ENCODE measurements around the gene PRKCE. TPM values are rescaled to one million over a fixed set of nuclear protein-coding genes. Genes with fewer than 3 reads are reported as not detected.

The PRKCE gene
- polyA plus RNA-seq, 1 of the 3 experiments (the other 2 are of a cell fraction): 16.3 TPM

DNA sequence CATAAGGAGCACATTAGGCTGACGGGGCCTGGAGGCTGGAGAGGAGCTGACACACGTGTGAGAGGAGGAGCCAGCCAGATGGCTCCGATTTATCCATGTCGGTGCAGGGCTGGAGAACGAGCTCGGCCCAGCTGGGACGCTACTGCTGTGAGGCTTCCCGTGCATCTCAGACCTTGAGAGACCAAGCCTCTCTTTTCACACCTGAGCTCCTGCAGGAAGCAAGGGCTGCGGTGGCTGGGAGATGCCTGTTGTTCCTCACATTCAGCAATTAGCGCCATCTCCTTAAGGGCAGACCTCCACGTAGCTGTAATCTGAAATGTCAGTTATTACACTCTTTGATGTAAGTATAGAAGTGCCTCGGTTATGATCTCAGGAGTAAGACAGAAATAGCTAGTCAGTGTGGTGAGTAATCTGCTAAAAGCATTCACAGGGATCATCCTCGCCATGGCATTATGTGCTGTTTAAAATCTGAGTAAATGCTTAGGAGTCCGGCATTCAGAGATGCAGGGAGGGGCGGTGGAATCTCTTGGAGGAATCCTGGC, 107.9 kb downstream of the PRKCE start (continued):
- TF ChIP-seq USF1 (IDR thresholded peaks at IDR 0.05; ENCODE audit: borderline replicate concordance, low read depth): no peak
- no peak for TF ChIP-seq CHD2 (IDR thresholded peaks at IDR 0.05; ENCODE audit: low read length, partially characterized antibody)
- TF ChIP-seq, protein P1, sequence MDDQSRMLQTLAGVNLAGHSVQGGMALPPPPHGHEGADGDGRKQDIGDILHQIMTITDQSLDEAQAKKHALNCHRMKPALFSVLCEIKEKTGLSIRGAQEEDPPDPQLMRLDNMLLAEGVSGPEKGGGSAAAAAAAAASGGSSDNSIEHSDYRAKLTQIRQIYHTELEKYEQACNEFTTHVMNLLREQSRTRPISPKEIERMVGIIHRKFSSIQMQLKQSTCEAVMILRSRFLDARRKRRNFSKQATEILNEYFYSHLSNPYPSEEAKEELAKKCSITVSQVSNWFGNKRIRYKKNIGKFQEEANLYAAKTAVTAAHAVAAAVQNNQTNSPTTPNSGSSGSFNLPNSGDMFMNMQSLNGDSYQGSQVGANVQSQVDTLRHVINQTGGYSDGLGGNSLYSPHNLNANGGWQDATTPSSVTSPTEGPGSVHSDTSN (IDR thresholded peaks at IDR 0.05): peak; percentile 66
- peak; percentile 73; the same call in 1 of the 2 replicates for TF ChIP-seq TCF12 (IDR thresholded peaks at IDR 0.05)
- TF ChIP-seq, protein P2, sequence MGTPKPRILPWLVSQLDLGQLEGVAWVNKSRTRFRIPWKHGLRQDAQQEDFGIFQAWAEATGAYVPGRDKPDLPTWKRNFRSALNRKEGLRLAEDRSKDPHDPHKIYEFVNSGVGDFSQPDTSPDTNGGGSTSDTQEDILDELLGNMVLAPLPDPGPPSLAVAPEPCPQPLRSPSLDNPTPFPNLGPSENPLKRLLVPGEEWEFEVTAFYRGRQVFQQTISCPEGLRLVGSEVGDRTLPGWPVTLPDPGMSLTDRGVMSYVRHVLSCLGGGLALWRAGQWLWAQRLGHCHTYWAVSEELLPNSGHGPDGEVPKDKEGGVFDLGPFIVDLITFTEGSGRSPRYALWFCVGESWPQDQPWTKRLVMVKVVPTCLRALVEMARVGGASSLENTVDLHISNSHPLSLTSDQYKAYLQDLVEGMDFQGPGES (IDR thresholded peaks at IDR 0.05; ENCODE audit: low read depth, low read length): no peak
- no peak for TF ChIP-seq USF2 (IDR thresholded peaks at IDR 0.05; ENCODE audit: borderline replicate concordance, low read depth, low read length)

- Histone ChIP-seq H3K9ac (no peak overlapping the region), H3K9me3 (no peaks in the 10 kb centered on the region), H3K79me2 (ENCODE audit: insufficient read depth) (peaks cover 6% of the 10 kb centered on the region; the same call in 1 of the 2 replicates), H3K4me3 (ENCODE audit: low read depth in 2 of 2, low read length in 1 of 2) (no peak overlapping the region), H3K36me3 (replicated peaks in 1 of 2; ENCODE audit: control insufficient read depth in 1 of 2, insufficient read depth in 2 of 2, low read length in 1 of 2) (no peaks in the 10 kb centered on the region), H4K20me1 (ENCODE audit: insufficient read depth) (peaks cover 6% of the 10 kb centered on the region; the same call in 1 of the 2 replicates), H3F3A (replicated peaks; ENCODE audit: insufficient read depth) (peaks cover 17% of the 10 kb centered on the region), H3K27me3 (ENCODE audit: insufficient read depth) (no peaks in the 10 kb centered on the region), H3K9me2 (no peaks in the 10 kb centered on the region), H2AFZ (ENCODE audit: low read depth) (no peak overlapping the region), H3K27ac (ENCODE audit: low read depth in 2 of 2, low read length in 1 of 2) (no peak overlapping the region), H3K4me2 (no peak overlapping the region), H3K4me1 (ENCODE audit: control insufficient read depth in 1 of 2, insufficient read depth in 2 of 2, low read depth in 1 of 2, low read length in 1 of 2) (peaks cover 7 to 55% of the 10 kb centered on the region in 2 experiments; a peak in 2 of 4 replicates)
- no peak for DNase-seq
- TF ChIP-seq TCF12 (IDR thresholded peaks at IDR 0.05) (no peak), EZH2phosphoT487 (IDR thresholded peaks at IDR 0.05; ENCODE audit: borderline replicate concordance, low read depth) (no peak), RFX5 (IDR thresholded peaks at IDR 0.05; ENCODE audit: low read length) (no peak), USF2 (IDR thresholded peaks at IDR 0.05; ENCODE audit: borderline replicate concordance, low read depth, low read length) (no peak), FOSL2 (IDR thresholded peaks at IDR 0.05; ENCODE audit: borderline replicate concordance, low read depth) (no peak), NRF1 (IDR thresholded peaks at IDR 0.05; ENCODE audit: low read depth, low read length) (no peak), GABPA (IDR thresholded peaks at IDR 0.05; ENCODE audit: low read depth) (no peak), NFIC (IDR thresholded peaks at IDR 0.05; ENCODE audit: borderline replicate concordance) (no peak)
- TF ChIP-seq, protein P3, sequence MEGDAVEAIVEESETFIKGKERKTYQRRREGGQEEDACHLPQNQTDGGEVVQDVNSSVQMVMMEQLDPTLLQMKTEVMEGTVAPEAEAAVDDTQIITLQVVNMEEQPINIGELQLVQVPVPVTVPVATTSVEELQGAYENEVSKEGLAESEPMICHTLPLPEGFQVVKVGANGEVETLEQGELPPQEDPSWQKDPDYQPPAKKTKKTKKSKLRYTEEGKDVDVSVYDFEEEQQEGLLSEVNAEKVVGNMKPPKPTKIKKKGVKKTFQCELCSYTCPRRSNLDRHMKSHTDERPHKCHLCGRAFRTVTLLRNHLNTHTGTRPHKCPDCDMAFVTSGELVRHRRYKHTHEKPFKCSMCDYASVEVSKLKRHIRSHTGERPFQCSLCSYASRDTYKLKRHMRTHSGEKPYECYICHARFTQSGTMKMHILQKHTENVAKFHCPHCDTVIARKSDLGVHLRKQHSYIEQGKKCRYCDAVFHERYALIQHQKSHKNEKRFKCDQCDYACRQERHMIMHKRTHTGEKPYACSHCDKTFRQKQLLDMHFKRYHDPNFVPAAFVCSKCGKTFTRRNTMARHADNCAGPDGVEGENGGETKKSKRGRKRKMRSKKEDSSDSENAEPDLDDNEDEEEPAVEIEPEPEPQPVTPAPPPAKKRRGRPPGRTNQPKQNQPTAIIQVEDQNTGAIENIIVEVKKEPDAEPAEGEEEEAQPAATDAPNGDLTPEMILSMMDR (IDR thresholded peaks at IDR 0.05): no peak
- 94% methylated on average over 4 of the region's 4 CpGs for WGBS (ENCODE audit: low lambda C conversion rate)
- CTCF ChIA-PET: interaction anchor here (0.7 to 7.8 kb wide), 5 partner anchors 12 to 112 kb away, joined by 3 to 59 read pairs (median 3); no protein-coding TSS in a partner anchor
- POLR2A ChIA-PET: interaction anchor here (1.4 kb wide), 1 partner anchor 109 kb away, joined by 3 read pairs; no protein-coding TSS in a partner anchor
These were observed 110.2 kb downstream of the PRKCE start for GRCh38 chr2:45761635-45762034.

Data from SK-N-SH (cell line).